ENCODE data around the gene SNCB. TPM values are rescaled to one million over a fixed set of nuclear protein-coding genes. Genes with fewer than 3 reads are reported as not detected.

SNCB gene
- total RNA-seq, 1 donor from 2014 or later = not detected

- H3K36me3 Mint-ChIP-seq = no peaks in the 10 kb centered on the region
- Histone ChIP-seq H3K4me1 (peaks cover 15% of the 10 kb centered on the region), H3K9ac (no peak overlapping the region), H3K27me3 (peaks cover 77% of the 10 kb centered on the region), H3K79me2 (ENCODE audit: low read depth) (no peaks in the 10 kb centered on the region), H2AFZ (replicated peaks) (no peak overlapping the region), H3K4me3 (no peak overlapping the region), H3F3A (ENCODE audit: low read depth) (peaks cover 16% of the 10 kb centered on the region), H3K9me3 (ENCODE audit: low read depth) (no peaks in the 10 kb centered on the region), H3K36me3 (no peaks in the 10 kb centered on the region), H3K27ac (no peak overlapping the region), H4K20me1 (ENCODE audit: low read depth) (peaks cover 23% of the 10 kb centered on the region), H3K4me2 (no peak overlapping the region)
- peaks cover 29% of the 10 kb centered on the region for H3K4me1 Mint-ChIP-seq
- H3K27ac Mint-ChIP-seq = no peak overlapping the region
- H3K9me3 Mint-ChIP-seq = peaks cover 2% of the 10 kb centered on the region
- H3K4me3 Mint-ChIP-seq = no peak overlapping the region
- no peak for TF ChIP-seq EZH2 (IDR thresholded peaks at IDR 0.05)
- TF ChIP-seq EZH2phosphoT487 (IDR thresholded peaks at IDR 0.05) = no peak
- TF ChIP-seq CTCF (IDR thresholded peaks at IDR 0.05) = no peak
- DNase-seq (ENCODE audit: low spot score) = no peak
- peaks cover 61% of the 10 kb centered on the region for H3K27me3 Mint-ChIP-seq (ENCODE audit: insufficient read depth, low read depth)
Observed at GRCh38 chr5:176627582-176627981, 2.8 kb downstream of the SNCB start.

DNA sequence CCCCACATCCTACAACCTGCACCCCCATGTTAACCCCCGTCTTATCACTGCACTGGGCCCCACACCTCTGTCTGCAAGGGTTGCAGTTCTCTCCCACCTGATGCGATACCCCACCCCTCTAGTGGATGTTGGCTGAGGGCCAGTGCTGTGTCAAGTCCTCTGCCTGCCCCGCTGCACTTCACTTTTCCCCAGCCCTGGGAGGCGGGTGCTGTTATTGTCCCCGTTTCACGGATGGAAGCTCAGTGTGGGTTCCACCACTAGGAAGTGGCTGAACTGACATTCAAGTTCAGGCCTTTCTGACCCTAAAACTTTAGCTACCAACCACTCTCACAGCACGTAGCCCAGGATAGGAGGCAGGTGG is 3.5 kb downstream of the SNCB start:
- Histone ChIP-seq H3K9me3 (ENCODE audit: low read depth) (no peaks in the 10 kb centered on the region), H3K9ac (no peak overlapping the region), H3K27ac (no peak overlapping the region), H3K4me2 (no peak overlapping the region), H3K27me3 (peaks cover 77% of the 10 kb centered on the region), H3K79me2 (ENCODE audit: low read depth) (no peaks in the 10 kb centered on the region), H3F3A (ENCODE audit: low read depth) (peaks cover 16% of the 10 kb centered on the region), H3K4me3 (no peak overlapping the region), H4K20me1 (ENCODE audit: low read depth) (peaks cover 23% of the 10 kb centered on the region), H3K4me1 (peaks cover 15% of the 10 kb centered on the region), H3K36me3 (no peaks in the 10 kb centered on the region), H2AFZ (replicated peaks) (no peak overlapping the region)
- Mint-ChIP-seq H3K36me3 (no peaks in the 10 kb centered on the region), H3K4me1 (peaks cover 28% of the 10 kb centered on the region), H3K27ac (no peak overlapping the region), H3K4me3 (no peak overlapping the region), H3K9me3 (peaks cover 3% of the 10 kb centered on the region), H3K27me3 (ENCODE audit: insufficient read depth, low read depth) (peaks cover 62% of the 10 kb centered on the region)
- DNase-seq (ENCODE audit: low spot score) = no peak
- TF ChIP-seq EZH2 (IDR thresholded peaks at IDR 0.05) = no peak
- no peak for TF ChIP-seq EZH2phosphoT487 (IDR thresholded peaks at IDR 0.05)
- no peak for TF ChIP-seq CTCF (IDR thresholded peaks at IDR 0.05)

DNA sequence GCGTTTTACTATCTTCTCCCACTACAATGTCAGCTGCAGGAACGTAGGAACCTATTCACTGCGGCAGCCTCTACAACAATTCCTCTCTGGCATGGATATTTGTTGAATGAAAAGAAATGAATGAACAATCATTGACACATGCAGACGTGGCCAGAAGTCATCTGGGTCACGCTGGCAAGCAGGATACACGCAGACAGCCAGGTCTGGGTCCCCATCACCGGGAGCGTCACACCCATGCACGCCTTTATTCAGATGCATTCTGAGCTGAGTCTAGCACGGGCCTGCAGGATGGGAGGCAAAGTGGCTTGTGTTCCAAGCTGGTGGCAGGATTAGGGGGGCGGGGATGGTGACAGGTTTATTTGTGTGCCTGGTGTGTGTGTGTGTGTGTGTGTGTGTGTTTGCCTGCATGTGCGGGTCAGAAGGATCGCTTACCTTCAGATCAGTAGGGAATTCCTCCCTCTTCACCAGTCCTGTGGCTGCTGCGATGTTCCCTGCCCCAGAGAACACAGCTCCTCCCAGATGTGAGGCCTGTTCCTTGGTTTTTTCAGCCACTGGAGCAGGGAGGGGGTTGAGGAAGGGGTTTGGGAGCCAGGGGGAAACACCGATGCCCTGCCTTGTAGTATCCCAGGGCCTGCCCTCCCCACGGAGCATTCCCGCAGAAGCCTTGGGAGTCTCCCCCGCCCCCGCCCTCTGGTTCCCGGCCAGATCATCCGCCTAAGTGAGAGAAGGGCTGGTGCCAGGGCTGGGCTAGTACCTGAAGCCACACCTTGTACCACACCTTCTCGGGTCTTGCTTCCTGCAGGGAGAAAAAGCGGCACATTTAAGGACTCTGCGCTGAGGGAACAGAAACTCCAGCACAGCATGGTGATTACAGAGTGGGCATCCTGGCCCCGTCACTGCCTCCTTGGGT is 4.1 kb downstream of the SNCB start:
- H3F3A ChIP-seq (ENCODE audit: low read depth) = peaks cover 16% of the 10 kb centered on the region
- no peak for DNase-seq (ENCODE audit: low spot score)
- peaks cover 3% of the 10 kb centered on the region for H3K9me3 Mint-ChIP-seq
- H3K4me1 ChIP-seq = peaks cover 15% of the 10 kb centered on the region
- peaks cover 77% of the 10 kb centered on the region for H3K27me3 ChIP-seq
- H3K4me1 Mint-ChIP-seq = peaks cover 27% of the 10 kb centered on the region
- no peak overlapping the region for H3K9ac ChIP-seq
- no peaks in the 10 kb centered on the region for H3K36me3 Mint-ChIP-seq
- no peak for TF ChIP-seq EZH2phosphoT487 (IDR thresholded peaks at IDR 0.05)
- no peak for TF ChIP-seq EZH2 (IDR thresholded peaks at IDR 0.05)
- no peak for TF ChIP-seq CTCF (IDR thresholded peaks at IDR 0.05)
- no peaks in the 10 kb centered on the region for H3K36me3 ChIP-seq
- no peak overlapping the region for H3K27ac Mint-ChIP-seq
- H3K79me2 ChIP-seq (ENCODE audit: low read depth) = no peaks in the 10 kb centered on the region
- peaks cover 62% of the 10 kb centered on the region for H3K27me3 Mint-ChIP-seq (ENCODE audit: insufficient read depth, low read depth)
- peak overlapping the region; percentile 14 for H3K4me3 Mint-ChIP-seq
- peaks cover 23% of the 10 kb centered on the region for H4K20me1 ChIP-seq (ENCODE audit: low read depth)
- H3K9me3 ChIP-seq (ENCODE audit: low read depth) = no peaks in the 10 kb centered on the region
- H2AFZ ChIP-seq (replicated peaks) = no peak overlapping the region
- no peak overlapping the region for H3K4me2 ChIP-seq
- no peak overlapping the region for H3K27ac ChIP-seq
- H3K4me3 ChIP-seq = no peak overlapping the region
